Measurements from ENCODE around the gene TRPM1. TPM values are rescaled to one million over a fixed set of nuclear protein-coding genes. Genes with fewer than 3 reads are reported as not detected.
A peak's percentile ranks its signal among the peaks of the same experiment; 100 is the strongest.

Gene TRPM1
- polyA plus RNA-seq, 4 donors = 0.14 to 0.52 (median 0.24) TPM

DNA sequence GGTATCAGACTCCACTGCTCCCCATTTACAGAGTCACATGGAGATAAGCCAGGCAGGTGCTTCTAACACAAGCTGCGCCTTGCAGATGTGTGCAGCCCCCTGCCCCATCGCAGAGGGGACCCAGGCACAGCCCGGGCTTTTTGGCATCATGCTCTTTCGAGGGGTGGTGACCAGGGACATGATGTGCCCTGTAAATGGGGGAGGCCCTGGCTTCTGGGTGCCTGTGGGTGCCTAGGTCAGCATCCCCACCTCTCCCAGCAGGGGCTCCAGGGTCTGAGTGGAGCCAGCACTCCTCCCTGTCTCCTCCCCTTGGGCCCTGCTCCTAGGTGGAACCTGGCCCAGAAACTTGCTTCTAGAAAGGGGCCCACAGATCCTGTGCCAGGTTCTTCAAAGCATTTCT, 15.2 kb downstream of the TRPM1 start:
- DNase-seq (ENCODE audit: low read depth in 4 of 4, low spot score in 2 of 4) = no peak

- no peak for DNase-seq (ENCODE audit: low read depth in 4 of 4, low spot score in 2 of 4)
These were observed 16.2 kb downstream of the TRPM1 start for GRCh38 chr15:31085359-31085758.

DNA sequence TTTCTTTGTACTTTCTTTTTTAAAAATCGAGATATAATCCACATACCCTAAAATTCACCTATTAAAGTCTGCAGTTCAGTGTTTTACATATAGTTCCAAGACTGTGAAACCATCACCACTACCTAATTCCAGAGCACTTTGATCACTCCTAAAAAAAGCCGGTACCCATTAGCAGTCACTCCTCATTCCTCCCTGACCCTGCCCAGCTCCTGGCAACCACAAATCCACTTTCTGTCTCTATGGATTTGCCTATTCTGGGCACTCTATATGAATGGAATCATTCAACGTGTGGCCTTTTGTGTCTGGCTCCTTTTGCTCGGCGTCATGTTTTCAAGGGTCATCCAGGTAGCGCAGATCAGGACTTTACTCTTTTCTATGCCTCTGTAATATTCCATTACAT, 17.3 kb downstream of the TRPM1 start:
- no peak for DNase-seq (ENCODE audit: low read depth in 4 of 4, low spot score in 2 of 4)

DNA sequence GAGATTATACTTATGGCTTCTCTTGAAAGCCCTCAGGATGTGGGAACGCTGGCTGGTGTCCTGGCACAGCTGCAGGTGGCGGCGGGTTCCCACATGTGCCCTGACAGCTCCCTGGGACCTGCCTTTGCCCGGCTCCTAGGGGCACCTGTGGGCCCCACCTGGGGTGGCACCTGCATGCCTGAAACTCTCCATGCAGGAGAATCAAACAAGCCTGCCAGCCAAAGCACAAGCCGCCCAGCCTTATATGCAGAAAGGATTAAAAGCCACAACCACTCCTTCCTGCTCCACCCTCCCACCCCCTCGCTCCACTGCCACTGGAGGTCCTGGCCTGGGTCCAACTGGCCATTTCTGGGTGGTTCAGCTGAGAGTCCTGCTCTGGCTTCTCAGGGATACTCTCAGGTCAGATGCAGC, 18.1 kb downstream of the TRPM1 start:
- DNase-seq (ENCODE audit: low read depth in 4 of 4, low spot score in 2 of 4) = no peak

GRCh38 chr15:31082771-31083369, 18.7 kb downstream of the TRPM1 start:
- DNase-seq (ENCODE audit: low read depth in 4 of 4, low spot score in 2 of 4) = no peak

GRCh38 chr15:31081588-31082250, 19.8 kb downstream of the TRPM1 start:
- DNase-seq (ENCODE audit: low read depth in 4 of 4, low spot score in 2 of 4) = no peak

DNA sequence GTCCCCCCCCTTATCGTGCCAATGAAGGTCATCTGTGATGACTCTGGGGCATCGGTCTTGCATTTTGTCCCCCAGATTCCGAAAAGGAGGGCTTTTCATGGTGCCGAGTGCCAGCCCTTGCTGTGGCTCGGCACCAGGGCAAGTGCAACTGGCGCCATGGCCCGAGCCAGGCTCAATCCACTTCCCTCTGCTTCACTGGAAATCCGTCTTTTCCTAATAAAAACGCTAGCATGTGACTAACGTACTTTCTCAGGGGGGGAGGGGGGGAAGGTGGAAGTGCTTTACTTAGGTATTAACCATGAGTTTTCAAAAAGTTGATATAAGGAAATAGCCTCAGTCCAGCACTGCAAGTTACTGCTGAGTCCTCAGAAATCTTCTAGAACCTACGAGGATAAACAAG, 20.5 kb downstream of the TRPM1 start:
- no peak for DNase-seq (ENCODE audit: low read depth in 4 of 4, low spot score in 2 of 4)

DNA sequence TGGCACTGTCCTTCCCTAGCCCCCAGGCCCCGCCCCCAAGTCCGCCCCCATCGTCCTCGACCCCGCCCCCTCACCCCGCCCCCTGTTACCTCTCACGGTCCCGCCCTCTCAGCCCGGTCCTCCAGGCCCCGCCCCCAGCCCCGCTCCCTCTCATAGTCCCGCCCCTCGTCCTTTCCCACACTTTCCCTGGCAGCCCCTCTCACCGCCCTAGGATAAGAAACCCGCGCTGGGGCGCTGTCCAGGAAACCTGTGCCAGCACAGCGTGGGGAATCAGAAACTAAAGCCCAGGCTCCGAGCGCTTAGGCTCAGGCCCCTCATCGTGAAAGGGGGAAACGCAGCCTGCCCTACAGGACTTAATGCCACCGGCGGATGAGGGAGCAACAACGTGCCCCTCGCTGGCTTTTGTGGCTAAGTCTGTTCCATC, 20.9 kb downstream of the TRPM1 start:
- DNase-seq (ENCODE audit: low read depth in 4 of 4, low spot score in 2 of 4) = no peak

GRCh38 chr15:31079519-31079918, 22.0 kb downstream of the TRPM1 start:
- DNase-seq (ENCODE audit: low read depth in 4 of 4, low spot score in 2 of 4) = no peak

DNA sequence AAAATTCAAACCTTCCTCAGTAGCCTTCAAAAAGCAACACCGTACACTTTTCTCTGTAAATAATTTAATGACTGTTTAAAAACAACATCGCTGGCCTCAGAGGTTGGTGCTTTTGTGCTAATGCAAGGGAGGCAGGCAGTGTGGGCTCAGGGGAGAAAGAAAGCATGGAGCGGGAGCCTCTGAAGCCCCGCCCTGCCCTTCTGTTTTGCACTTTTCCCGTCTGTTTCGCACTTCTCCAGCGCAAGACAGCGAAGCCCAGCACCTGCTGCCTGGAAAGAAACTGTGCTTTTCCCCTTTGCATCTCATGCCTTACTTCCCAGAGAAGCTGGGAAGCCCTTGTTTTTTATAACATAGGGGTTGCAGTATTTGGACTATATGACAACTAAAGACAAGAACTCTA, 23.1 kb downstream of the TRPM1 start:
- no peak for DNase-seq (ENCODE audit: low read depth in 4 of 4, low spot score in 2 of 4)

GRCh38 chr15:31077941-31078340, 23.6 kb downstream of the TRPM1 start:
- DNase-seq (ENCODE audit: low read depth in 4 of 4, low spot score in 2 of 4) = no peak

- DNase-seq (ENCODE audit: low read depth in 4 of 4, low spot score in 2 of 4) = no peak
These were observed 24.3 kb downstream of the TRPM1 start for GRCh38 chr15:31077181-31077580.

GRCh38 chr15:31074321-31074720, 27.2 kb downstream of the TRPM1 start:
- DNase-seq (ENCODE audit: low read depth in 4 of 4, low spot score in 2 of 4) = no peak

GRCh38 chr15:31070867-31071266, 30.7 kb downstream of the TRPM1 start:
- no peak for DNase-seq (ENCODE audit: low read depth in 4 of 4, low spot score in 2 of 4)

DNA sequence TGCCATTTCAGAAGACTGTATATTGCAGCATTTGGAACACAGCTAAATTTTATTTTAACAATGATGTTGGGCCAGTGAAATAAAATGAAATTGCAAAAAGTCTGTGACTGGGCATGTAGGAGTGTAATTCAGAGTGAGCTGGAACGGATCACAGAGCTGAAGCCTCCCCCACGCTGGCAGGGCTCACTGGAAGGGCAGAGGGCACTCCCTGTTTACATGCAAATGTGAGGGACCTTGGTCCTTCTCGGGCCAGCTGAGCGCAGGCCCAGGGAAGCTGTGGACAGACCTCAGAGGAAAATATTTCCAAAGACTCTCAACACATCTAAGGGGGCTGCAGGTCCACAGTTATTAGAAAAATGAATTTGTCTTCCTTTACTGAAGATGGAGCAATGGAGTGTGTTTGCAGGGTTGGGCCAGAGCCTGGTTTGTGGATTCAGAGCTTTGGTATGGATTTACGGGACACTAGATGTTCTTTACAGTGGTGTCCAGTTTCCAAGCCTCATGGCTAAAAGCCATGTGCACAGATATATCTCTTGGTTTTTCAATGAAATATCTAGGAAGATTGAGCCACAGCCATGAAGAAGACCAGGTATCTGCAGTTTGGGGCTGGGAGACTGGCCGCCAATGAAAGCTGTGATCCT, 32.0 kb downstream of the TRPM1 start:
- no peak for DNase-seq (ENCODE audit: low read depth in 4 of 4, low spot score in 2 of 4)

DNA sequence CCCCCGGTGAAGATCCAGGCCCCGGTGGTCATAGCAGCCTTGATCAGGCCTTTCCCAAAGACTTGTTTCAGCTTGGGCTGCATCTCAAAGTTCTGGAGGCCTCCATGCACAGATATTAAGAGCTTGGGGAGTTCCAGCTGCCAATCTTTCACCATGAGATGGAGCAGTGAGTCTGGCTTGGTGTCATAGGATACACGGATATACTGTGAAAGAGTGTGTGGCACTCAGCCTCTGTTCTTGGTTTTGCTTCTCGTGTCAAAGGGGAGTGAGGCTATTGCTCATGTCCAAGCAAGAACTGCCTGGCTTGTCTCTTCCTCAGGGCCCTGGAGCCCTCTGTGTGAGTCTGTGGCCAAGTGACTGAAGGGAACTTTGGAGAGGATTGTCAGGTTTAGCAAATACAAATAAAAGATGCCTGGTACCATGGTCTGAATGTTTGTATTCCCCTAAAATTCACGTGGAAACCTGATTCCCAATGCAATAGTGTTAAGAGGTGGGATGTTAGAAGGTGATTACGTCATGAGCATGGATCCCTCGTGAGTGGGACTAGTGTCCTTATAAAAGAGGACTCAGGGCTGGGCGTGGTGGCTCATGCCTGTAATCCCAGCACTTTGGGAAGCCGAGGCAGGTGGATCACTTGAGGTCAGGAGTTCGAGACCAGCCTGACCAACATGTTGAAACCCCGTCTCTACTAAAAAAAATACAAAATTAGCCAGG, 33.5 kb downstream of the TRPM1 start:
- no peak for DNase-seq (ENCODE audit: low read depth in 4 of 4, low spot score in 2 of 4)

DNA sequence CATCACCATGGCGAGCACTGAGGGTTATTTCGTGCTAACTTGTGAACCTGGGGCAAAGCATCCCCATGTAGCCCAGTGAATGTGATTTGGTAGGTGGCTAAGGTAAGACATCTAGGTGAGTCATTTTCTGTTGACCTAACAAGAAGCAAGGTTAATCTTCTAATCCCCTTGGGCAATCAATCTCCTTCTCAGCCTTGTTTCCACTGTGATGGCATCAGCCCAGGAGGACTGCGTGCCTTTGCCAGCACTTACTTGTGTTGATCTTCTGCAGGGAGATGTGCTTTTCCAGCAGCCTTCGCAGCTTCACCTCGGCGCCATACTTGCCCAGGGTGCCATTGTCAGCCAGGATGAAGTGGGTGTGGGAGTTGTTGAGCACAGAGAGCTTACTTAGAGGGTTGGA, 35.7 kb downstream of the TRPM1 start:
- no peak for DNase-seq (ENCODE audit: low read depth in 4 of 4, low spot score in 2 of 4)

GRCh38 chr15:31062911-31063310, 38.6 kb downstream of the TRPM1 start:
- DNase-seq (ENCODE audit: low read depth in 4 of 4, low spot score in 2 of 4) = peak in 1 of 4 donors; percentile 12

GRCh38 chr15:31062310-31062847, 39.1 kb downstream of the TRPM1 start:
- DNase-seq (ENCODE audit: low read depth in 4 of 4, low spot score in 2 of 4) = peak in 1 of 4 donors; percentile 24

- no peak for DNase-seq (ENCODE audit: low read depth in 4 of 4, low spot score in 2 of 4)
These were observed 40.9 kb downstream of the TRPM1 start for GRCh38 chr15:31060429-31061140.

Data from left renal cortex interstitium (tissue), 4 donors.